B cell (primary cell): ENCODE results near the gene NOL4L. TPM values are rescaled to one million over a fixed set of nuclear protein-coding genes. Genes with fewer than 3 reads are reported as not detected.

Experiments used
- ATAC-seq: fragments of 200-7000 bp; cut with Tn5 transposase; one replicate; pipeline ENCODE4 v1.10.0; 2021; ENCODE audit warnings: low read depth, mild to moderate bottlenecking, moderate number of reproducible peaks, moderate library complexity
- CTCF ChIA-PET: fragments of 350-600 bp; sonication (Branson Sonifier 250); formaldehyde crosslinking; loops from one replicate; lab custom pipeline; 2021; ENCODE audit warnings: antibody characterized with exemption, inconsistent platforms; lab: Charles Lee
- POLR2A ChIA-PET: fragments of 350-600 bp; sonication (Branson Sonifier 250); formaldehyde crosslinking; loops from one replicate; lab custom pipeline; 2021; ENCODE audit warnings: antibody characterized with exemption; lab: Charles Lee
- DNase-seq: peaks from one replicate; pipeline ENCODE4 v3.0.0; 2013
- H2AFZ ChIP-seq: 2 replicates; pipeline ENCODE4 v1.6.1; 2012; ENCODE audit warnings: mild to moderate bottlenecking, low read depth, low read length; ENCODE audit not compliant: insufficient read depth, poor library complexity, severe bottlenecking
- H3K27ac ChIP-seq, 2 donors: 1 replicate in 1 of 2; 2 replicates in 1 of 2; pipeline ENCODE4 v1.5.1; 2012 to 2013; ENCODE audit warnings: low read length in 2 of 2, mild to moderate bottlenecking in 2 of 2, moderate library complexity in 1 of 2
- H3K27me3 ChIP-seq, 4 experiments: fragments of 200-600 bp in 1 of 4; sonication (generic) in 1 of 4; replicated peaks in 1 of 4; 1 replicate in 2 of 4; 2 replicates in 2 of 4; pipeline versions ENCODE4 v1.6.1 to v1.7.0; 2013 to 2016; ENCODE audit warnings: low read length in 3 of 4, mild to moderate bottlenecking in 2 of 4, mixed read lengths in 1 of 4, moderate library complexity in 1 of 4; ENCODE audit not compliant: insufficient read depth in 4 of 4, control insufficient read depth in 3 of 4; ENCODE audit errors: control extremely low read depth in 1 of 4
- H3K36me3 ChIP-seq, 2 experiments: replicated peaks in 1 of 2; 1 replicate in 1 of 2; 2 replicates in 1 of 2; pipeline versions ENCODE4 v1.6.1 to v1.7.1; 2013; ENCODE audit warnings: low read length in 1 of 2; ENCODE audit not compliant: insufficient read depth in 2 of 2, control insufficient read depth in 1 of 2; ENCODE audit errors: control extremely low read depth in 1 of 2, extremely low read depth in 1 of 2
- H3K4me1 ChIP-seq, 2 donors: fragments of 200-600 bp in 1 of 2; sonication (generic) in 1 of 2; 1 replicate in 1 of 2; 2 replicates in 1 of 2; pipeline versions ENCODE4 v1.5.1 to v1.6.1; 2013 to 2017; ENCODE audit warnings: low read length in 2 of 2; ENCODE audit not compliant: control insufficient read depth in 2 of 2, insufficient read depth in 2 of 2
- H3K4me2 ChIP-seq: replicated peaks from 2 replicates; pipeline ENCODE3; 2012; ENCODE audit warnings: mild to moderate bottlenecking, low read depth, low read length; ENCODE audit not compliant: poor library complexity, severe bottlenecking
- H3K4me3 ChIP-seq, 5 experiments: fragments of 200-600 bp in 1 of 5; sonication (generic) in 1 of 5; 1 replicate in 3 of 5; 2 replicates in 2 of 5; pipeline versions ENCODE4 v1.5.1 to v1.7.0; 2011 to 2016; ENCODE audit warnings: low read length in 4 of 5, mild to moderate bottlenecking in 4 of 5, low read depth in 2 of 5, control low read depth in 1 of 5, moderate library complexity in 1 of 5; ENCODE audit not compliant: insufficient read depth in 1 of 5; ENCODE audit errors: control extremely low read depth in 1 of 5, extremely low read depth in 1 of 5
- H3K79me2 ChIP-seq: fragments of 200-600 bp; sonication (generic); one replicate; pipeline ENCODE4 v1.6.0; 2016; ENCODE audit warnings: low read length; ENCODE audit not compliant: control insufficient read depth, insufficient read depth
- H3K9ac ChIP-seq: fragments of 200-600 bp; sonication (generic); 2 replicates; pipeline ENCODE4 v1.6.1; 2017; ENCODE audit warnings: mild to moderate bottlenecking, low read length, moderate library complexity
- H3K9me3 ChIP-seq, 3 donors: one replicate each; pipeline versions ENCODE4 v1.6.1 to v1.7.1; 2013; ENCODE audit warnings: low read length in 2 of 3; ENCODE audit not compliant: control insufficient read depth in 2 of 3, insufficient read depth in 1 of 3; ENCODE audit errors: control extremely low read depth in 1 of 3
- H4K20me1 ChIP-seq: 2 replicates; pipeline ENCODE4 v1.6.0; 2012; ENCODE audit warnings: mild to moderate bottlenecking, low read length; ENCODE audit not compliant: insufficient read depth, control insufficient read depth, poor library complexity, severe bottlenecking
- H3K27ac Mint-ChIP-seq: one replicate; pipeline ENCODE4 v1.8.0; 2021; ENCODE audit warnings: mixed read lengths
- H3K27me3 Mint-ChIP-seq: one replicate; pipeline ENCODE4 v1.8.0; 2021; ENCODE audit warnings: mixed read lengths
- H3K4me1 Mint-ChIP-seq: one replicate; pipeline ENCODE4 v1.8.0; 2021; ENCODE audit warnings: mixed read lengths
- H3K4me3 Mint-ChIP-seq: one replicate; pipeline ENCODE4 v1.8.0; 2021; ENCODE audit warnings: mixed read lengths
- H3K9me3 Mint-ChIP-seq: one replicate; pipeline ENCODE4 v1.8.0; 2022; ENCODE audit warnings: mixed read lengths; ENCODE audit not compliant: insufficient read depth
- EZH2 ChIP-seq: IDR thresholded peaks from 2 replicates; pipeline ENCODE4 v1.6.1; 2012; ENCODE audit warnings: borderline replicate concordance, low read depth, mild to moderate bottlenecking, moderate library complexity, low read length; ENCODE audit not compliant: insufficient read depth, poor library complexity, severe bottlenecking
- WGBS: methylation state at CpG from one replicate; pipeline ENCODE4 v1.1.5; 2013; ENCODE audit warnings: missing lambda C conversion rate; ENCODE audit not compliant: insufficient coverage; 5-methylcytosine and 5-hydroxymethylcytosine counted together
- intact Hi-C: fragments of 100-400 bp; cut with micrococcal nuclease; formaldehyde crosslinking; loops from one replicate; pipeline ENCODE4 v1.10.0; 2022
- polyA plus RNA-seq: library from polyadenylated mRNA; depleted of rRNA; stranded (reverse); fragments of >200 nt; gene quantifications from 2 replicates; pipeline ENCODE4 v1.2.3, GENCODE V29; 2012
- total RNA-seq, 2 donors: library from RNA; stranded (reverse); fragments of 120-200 nt in 1 of 2; gene quantifications; 1 replicate in 1 of 2; 2 replicates in 1 of 2; pipeline versions ENCODE4 v1.2.3 to v1.2.4, GENCODE V29; 2013 to 2022
- TF ChIP-seq, protein P1 (sequence below): fragments of 200-600 bp; IDR thresholded peaks from one replicate; pipeline ENCODE4 v1.8.0; 2022; ENCODE audit warnings: antibody characterized with exemption, mild to moderate bottlenecking

Gene NOL4L
- total and polyA plus RNA-seq, 2 donors (not counting 1 experiment from before 2014, with no cell fraction given) = 6.5 to 7.9 TPM

DNA sequence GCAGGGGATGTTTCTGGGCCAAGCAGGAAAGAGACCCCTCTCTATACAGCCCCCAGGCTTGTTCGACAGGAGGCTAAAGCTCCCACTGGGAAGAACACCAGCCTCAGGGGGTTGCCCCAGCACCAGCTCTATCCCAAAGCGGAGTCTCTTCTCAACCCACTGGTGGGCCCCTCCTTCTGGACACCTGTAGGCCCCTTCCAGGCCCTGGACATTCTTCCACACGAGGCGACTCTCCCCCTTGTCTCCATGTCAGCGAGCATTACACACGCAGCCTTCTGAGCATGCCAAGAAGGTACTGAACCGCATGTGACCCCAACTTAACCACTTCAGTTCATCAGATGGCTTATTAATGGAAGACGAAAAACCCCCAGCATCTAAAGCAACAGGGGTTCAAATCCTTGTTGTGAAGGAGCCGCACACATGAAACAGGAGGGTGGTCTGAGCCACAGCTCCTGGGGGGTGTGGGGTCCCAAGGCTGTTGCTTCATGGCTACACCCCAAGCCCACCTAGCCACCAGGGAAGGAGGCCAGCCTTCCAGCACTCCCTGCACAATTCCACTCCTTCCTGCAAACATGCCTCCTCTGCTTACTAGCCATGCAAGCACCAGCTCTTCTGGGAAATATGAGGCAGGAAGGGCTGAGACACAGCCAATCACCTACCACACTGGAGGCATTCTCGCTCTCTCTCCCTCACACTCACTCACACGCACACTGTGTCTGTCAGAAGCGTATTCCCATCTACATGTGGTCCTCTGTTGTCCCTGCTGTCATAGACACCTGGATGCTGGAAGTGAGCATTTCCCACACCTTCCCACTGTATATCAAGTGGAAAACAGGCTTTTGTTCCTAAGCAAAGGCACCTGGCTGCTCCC, 104.5 kb downstream of the NOL4L start:
- Histone ChIP-seq H3K4me2 (no peak overlapping the region), H3K4me3 (no peak overlapping the region), H3K27me3 (peaks cover 0 to 12% (median 2%) of the 10 kb centered on the region in 4 experiments), H3K9me3 (peaks cover 0 to 3% (median 0%) of the 10 kb centered on the region in 3 donors), H4K20me1 (no peaks in the 10 kb centered on the region), H3K36me3 (no peaks in the 10 kb centered on the region), H2AFZ (no peak overlapping the region), H3K9ac (no peak overlapping the region), H3K4me1 (peaks cover 19 to 37% of the 10 kb centered on the region in 2 donors), H3K79me2 (peaks cover 5% of the 10 kb centered on the region), H3K27ac (no peak overlapping the region)
- Mint-ChIP-seq H3K9me3 (no peaks in the 10 kb centered on the region), H3K27me3 (peaks cover 5% of the 10 kb centered on the region), H3K4me3 (no peak overlapping the region), H3K27ac (no peak overlapping the region), H3K4me1 (peaks cover 25% of the 10 kb centered on the region)
- ChIA-PET POLR2A (no interaction called here), CTCF (no interaction called here)
- 92% methylated on average over 10 of the region's 12 CpGs for WGBS
- ATAC-seq = no peak
- intact Hi-C loops = loop anchor here (10.0 kb wide), 1 partner anchor 284 kb away; the partner anchor contains the start of gene DNMT3B
- no peak for DNase-seq
- TF ChIP-seq, protein P1, sequence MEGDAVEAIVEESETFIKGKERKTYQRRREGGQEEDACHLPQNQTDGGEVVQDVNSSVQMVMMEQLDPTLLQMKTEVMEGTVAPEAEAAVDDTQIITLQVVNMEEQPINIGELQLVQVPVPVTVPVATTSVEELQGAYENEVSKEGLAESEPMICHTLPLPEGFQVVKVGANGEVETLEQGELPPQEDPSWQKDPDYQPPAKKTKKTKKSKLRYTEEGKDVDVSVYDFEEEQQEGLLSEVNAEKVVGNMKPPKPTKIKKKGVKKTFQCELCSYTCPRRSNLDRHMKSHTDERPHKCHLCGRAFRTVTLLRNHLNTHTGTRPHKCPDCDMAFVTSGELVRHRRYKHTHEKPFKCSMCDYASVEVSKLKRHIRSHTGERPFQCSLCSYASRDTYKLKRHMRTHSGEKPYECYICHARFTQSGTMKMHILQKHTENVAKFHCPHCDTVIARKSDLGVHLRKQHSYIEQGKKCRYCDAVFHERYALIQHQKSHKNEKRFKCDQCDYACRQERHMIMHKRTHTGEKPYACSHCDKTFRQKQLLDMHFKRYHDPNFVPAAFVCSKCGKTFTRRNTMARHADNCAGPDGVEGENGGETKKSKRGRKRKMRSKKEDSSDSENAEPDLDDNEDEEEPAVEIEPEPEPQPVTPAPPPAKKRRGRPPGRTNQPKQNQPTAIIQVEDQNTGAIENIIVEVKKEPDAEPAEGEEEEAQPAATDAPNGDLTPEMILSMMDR = no peak
- no peak for TF ChIP-seq EZH2

DNA sequence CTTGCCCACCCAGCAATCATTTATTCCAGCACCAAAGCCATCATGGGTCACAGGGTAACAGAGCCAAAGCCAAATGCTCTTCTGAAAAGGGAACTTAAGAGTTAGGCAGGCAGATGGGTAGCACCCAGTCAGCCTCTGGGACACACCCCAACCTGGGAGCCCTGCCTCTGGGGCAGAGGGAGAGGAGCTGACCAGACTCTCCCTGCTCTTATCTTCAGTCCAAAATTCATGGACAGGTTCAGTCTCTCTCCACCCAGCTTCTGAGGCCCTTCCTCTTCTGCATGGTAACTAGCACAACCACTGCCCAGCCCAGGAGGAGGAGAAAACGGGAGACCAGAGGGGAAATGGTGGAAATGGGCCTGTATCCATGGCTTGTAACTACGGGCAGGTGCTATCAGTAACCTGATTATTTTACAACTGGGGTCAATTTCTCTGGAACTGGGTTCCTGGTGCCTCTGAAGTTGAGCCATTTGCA, 105.4 kb downstream of the NOL4L start:
- Histone ChIP-seq H4K20me1 (no peaks in the 10 kb centered on the region), H3K9ac (no peak overlapping the region), H3K9me3 (peaks cover 0 to 3% (median 0%) of the 10 kb centered on the region in 3 donors), H3K27ac (no peak overlapping the region), H3K79me2 (peaks cover 5% of the 10 kb centered on the region), H3K4me1 (peaks cover 24 to 37% of the 10 kb centered on the region in 2 donors), H2AFZ (no peak overlapping the region), H3K36me3 (no peaks in the 10 kb centered on the region), H3K4me3 (no peak overlapping the region), H3K27me3 (peaks cover 0 to 17% (median 2%) of the 10 kb centered on the region in 4 experiments), H3K4me2 (no peak overlapping the region)
- intact Hi-C loops = loop anchor here (10.0 kb wide), 1 partner anchor 285 kb away; the partner anchor contains the start of gene DNMT3B
- H3K4me3 Mint-ChIP-seq = no peak overlapping the region
- ChIA-PET CTCF (no interaction called here), POLR2A (no interaction called here)
- 71% methylated on average over 2 of the region's 2 CpGs for WGBS
- H3K27ac Mint-ChIP-seq = peak overlapping the region; percentile 3
- ATAC-seq (no peak), DNase-seq (no peak)
- no peak for TF ChIP-seq EZH2
- TF ChIP-seq, protein P1 = no peak
- no peaks in the 10 kb centered on the region for H3K27me3 Mint-ChIP-seq
- no peaks in the 10 kb centered on the region for H3K9me3 Mint-ChIP-seq
- H3K4me1 Mint-ChIP-seq = peaks cover 26% of the 10 kb centered on the region
